ENCODE measurements around the gene BICD2.

Gene BICD2

GRCh38 chr9:92749071-92749933, 15.3 kb downstream of the BICD2 start:
- Histone ChIP-seq H3K79me2 (ENCODE audit: insufficient read depth, low read length) (peaks cover 93% of the 10 kb centered on the region), H3K36me3 (ENCODE audit: low read length) (no peaks in the 10 kb centered on the region), H3K9me3 (ENCODE audit: insufficient read depth, low read length) (no peaks in the 10 kb centered on the region), H3F3A (ENCODE audit: insufficient read depth) (no peaks in the 10 kb centered on the region), H3K4me2 (ENCODE audit: low read depth, low read length, poor library complexity, severe bottlenecking) (no peak overlapping the region), H3K27ac (ENCODE audit: low read depth, low read length) (no peak overlapping the region), H3K27me3 (ENCODE audit: low read length) (no peaks in the 10 kb centered on the region), H3K9ac (ENCODE audit: low read length) (no peak overlapping the region), H2AFZ (ENCODE audit: low read depth, low read length, severe bottlenecking) (no peak overlapping the region), H4K20me1 (ENCODE audit: low read depth, low read length) (peaks cover 25% of the 10 kb centered on the region), H3K9me2 (replicated peaks; ENCODE audit: insufficient read depth, low read length) (no peaks in the 10 kb centered on the region), H3K4me3 (ENCODE audit: insufficient read depth, low read length, poor library complexity, severe bottlenecking) (no peak overlapping the region)
- TF ChIP-seq EZH2phosphoT487 (conservative IDR thresholded peaks at IDR 0.05; ENCODE audit: low read length) (no peak), CTCF (IDR thresholded peaks at IDR 0.05; ENCODE audit: insufficient read depth, low read length, poor library complexity, severe bottlenecking) (no peak)

DNA sequence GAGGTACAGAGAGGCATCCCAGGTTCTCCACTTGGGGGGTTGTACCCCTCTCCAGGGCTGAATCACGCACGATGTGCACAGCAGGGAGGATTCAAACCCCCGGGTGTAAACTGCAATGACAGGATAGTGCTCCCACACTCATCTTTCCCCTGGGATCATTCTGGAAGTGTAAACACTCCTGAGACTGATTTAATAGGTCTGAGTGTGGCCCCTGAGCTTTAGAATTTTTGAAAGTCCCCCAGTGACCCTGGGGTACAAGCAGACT, 16.5 kb downstream of the BICD2 start:
- TF ChIP-seq EZH2phosphoT487 (conservative IDR thresholded peaks at IDR 0.05; ENCODE audit: low read length) (no peak), CTCF (IDR thresholded peaks at IDR 0.05; ENCODE audit: insufficient read depth, low read length, poor library complexity, severe bottlenecking) (no peak)
- Histone ChIP-seq H3K36me3 (ENCODE audit: low read length) (no peaks in the 10 kb centered on the region), H4K20me1 (ENCODE audit: low read depth, low read length) (peaks cover 23% of the 10 kb centered on the region), H3K27me3 (ENCODE audit: low read length) (no peaks in the 10 kb centered on the region), H3K9me2 (replicated peaks; ENCODE audit: insufficient read depth, low read length) (no peaks in the 10 kb centered on the region), H3F3A (ENCODE audit: insufficient read depth) (no peaks in the 10 kb centered on the region), H3K9me3 (ENCODE audit: insufficient read depth, low read length) (no peaks in the 10 kb centered on the region), H3K27ac (ENCODE audit: low read depth, low read length) (no peak overlapping the region), H2AFZ (ENCODE audit: low read depth, low read length, severe bottlenecking) (no peak overlapping the region), H3K4me2 (ENCODE audit: low read depth, low read length, poor library complexity, severe bottlenecking) (no peak overlapping the region), H3K79me2 (ENCODE audit: insufficient read depth, low read length) (peaks cover 97% of the 10 kb centered on the region), H3K9ac (ENCODE audit: low read length) (no peak overlapping the region), H3K4me3 (ENCODE audit: insufficient read depth, low read length, poor library complexity, severe bottlenecking) (no peak overlapping the region)

GRCh38 chr9:92747459-92748232, 17.0 kb downstream of the BICD2 start:
- H3K27ac ChIP-seq (ENCODE audit: low read depth, low read length) = no peak overlapping the region

More at GRCh38 chr9:92747459-92748232, 17.0 kb downstream of the BICD2 start:
- Histone ChIP-seq H3K27me3 (ENCODE audit: low read length) (no peaks in the 10 kb centered on the region), H3K9ac (ENCODE audit: low read length) (no peak overlapping the region), H4K20me1 (ENCODE audit: low read depth, low read length) (peaks cover 20% of the 10 kb centered on the region), H3F3A (ENCODE audit: insufficient read depth) (no peaks in the 10 kb centered on the region), H3K36me3 (ENCODE audit: low read length) (no peaks in the 10 kb centered on the region), H3K9me3 (ENCODE audit: insufficient read depth, low read length) (no peaks in the 10 kb centered on the region), H2AFZ (ENCODE audit: low read depth, low read length, severe bottlenecking) (no peak overlapping the region), H3K79me2 (ENCODE audit: insufficient read depth, low read length) (peaks cover 97% of the 10 kb centered on the region), H3K4me2 (ENCODE audit: low read depth, low read length, poor library complexity, severe bottlenecking) (no peak overlapping the region), H3K9me2 (replicated peaks; ENCODE audit: insufficient read depth, low read length) (no peaks in the 10 kb centered on the region), H3K4me3 (ENCODE audit: insufficient read depth, low read length, poor library complexity, severe bottlenecking) (no peak overlapping the region)
- TF ChIP-seq CTCF (IDR thresholded peaks at IDR 0.05; ENCODE audit: insufficient read depth, low read length, poor library complexity, severe bottlenecking) = no peak
